BE2C (cell line): Measurements from ENCODE around the gene PLOD3.

Experiments
- DNase-seq: peaks from one replicate; pipeline ENCODE4 v3.0.0-alpha.2; 2020
- H3K27me3 ChIP-seq: fragments of 250-450 bp; sonication (Bioruptor Pico); 2 replicates; pipeline ENCODE4 v1.5.1; 2020; ENCODE audit warnings: mild to moderate bottlenecking
- H3K36me3 ChIP-seq: fragments of 250-450 bp; sonication (Bioruptor Pico); 2 replicates; pipeline ENCODE4 v1.5.1; 2020; ENCODE audit warnings: mild to moderate bottlenecking
- H3K4me1 ChIP-seq: fragments of 250-450 bp; sonication (Bioruptor Pico); 2 replicates; pipeline ENCODE4 v1.5.1; 2020
- H3K4me3 ChIP-seq: 2 replicates; pipeline ENCODE4 v1.5.1; 2011; ENCODE audit warnings: low read depth, low read length
- H3K9me3 ChIP-seq: fragments of 250-450 bp; sonication (Bioruptor Pico); 2 replicates; pipeline ENCODE4 v1.5.1; 2020
- CTCF ChIP-seq: IDR thresholded peaks from 2 replicates; pipeline ENCODE4 v1.5.1; 2012; ENCODE audit warnings: mild to moderate bottlenecking, low read depth, low read length

PLOD3 gene

GRCh38 chr7:101235050-101235449, 17.7 kb upstream of the PLOD3 start:
- peak; percentile 50 for TF ChIP-seq CTCF
- Histone ChIP-seq H3K4me3 (no peak overlapping the region), H3K9me3 (no peaks in the 10 kb centered on the region), H3K4me1 (peaks cover 18% of the 10 kb centered on the region), H3K27me3 (no peaks in the 10 kb centered on the region), H3K36me3 (peaks cover 5% of the 10 kb centered on the region; the same call in 1 of the 2 replicates)
- no peak for DNase-seq

DNA sequence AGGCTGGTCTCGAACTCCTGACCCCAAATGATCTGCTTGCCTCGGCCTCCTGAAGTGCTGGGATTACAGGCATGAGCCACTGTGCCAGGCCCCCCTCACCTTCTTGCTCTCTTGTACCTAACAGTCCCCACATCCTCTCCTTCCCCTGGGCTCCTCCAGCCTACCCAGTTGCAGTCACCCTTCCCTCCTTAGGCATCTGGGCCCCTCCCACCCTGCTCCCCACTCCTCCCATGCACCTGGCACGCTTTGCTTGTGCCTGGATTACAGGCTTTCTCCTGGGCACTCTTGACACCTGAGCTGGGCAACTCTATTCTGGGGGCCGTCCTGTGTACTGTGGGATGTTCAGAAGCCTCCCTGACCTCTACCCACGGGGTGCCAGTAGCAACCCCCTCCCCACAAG, 17.3 kb upstream of the PLOD3 start:
- no peak for DNase-seq
- H3K36me3 ChIP-seq: peaks cover 2% of the 10 kb centered on the region; the same call in 1 of the 2 replicates
- peaks cover 18% of the 10 kb centered on the region for H3K4me1 ChIP-seq
- no peaks in the 10 kb centered on the region for H3K9me3 ChIP-seq
- no peaks in the 10 kb centered on the region for H3K27me3 ChIP-seq
- TF ChIP-seq CTCF: no peak
- H3K4me3 ChIP-seq: no peak overlapping the region

DNA sequence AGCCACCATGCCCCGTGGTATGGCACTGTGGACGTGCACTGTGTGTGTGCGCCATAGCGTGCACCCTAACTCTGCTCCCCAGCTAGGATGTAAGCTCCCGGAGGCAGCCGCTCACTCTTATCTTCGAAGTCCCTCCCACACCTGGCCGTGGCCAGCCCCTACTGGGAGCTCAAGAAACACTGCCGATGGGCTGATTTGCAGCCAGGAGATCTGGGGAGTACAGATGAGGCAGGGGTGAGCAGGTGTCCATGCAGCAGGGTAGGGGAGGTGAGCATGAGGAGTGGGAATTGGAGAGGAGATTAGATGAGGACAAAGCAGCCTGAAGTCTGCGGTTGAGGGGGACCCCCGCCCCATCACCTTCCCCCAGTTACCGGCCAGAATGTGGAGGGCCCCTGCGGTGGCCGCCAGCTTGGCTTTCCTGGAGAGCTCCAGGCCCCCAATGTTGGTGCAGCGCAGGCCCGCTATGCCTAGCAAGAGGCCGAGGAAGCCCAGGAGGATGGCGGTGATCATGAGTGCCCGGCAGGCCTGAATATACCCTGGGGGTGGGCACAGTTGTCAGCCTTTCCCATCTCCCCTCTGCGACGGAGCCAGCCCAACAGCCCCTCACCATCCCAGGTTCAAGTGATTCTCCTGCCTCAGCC, 16.6 kb upstream of the PLOD3 start:
- DNase-seq: no peak
- Histone ChIP-seq H3K27me3 (no peaks in the 10 kb centered on the region), H3K36me3 (no peaks in the 10 kb centered on the region; the same call in 1 of the 2 replicates), H3K4me3 (no peak overlapping the region), H3K4me1 (peaks cover 18% of the 10 kb centered on the region), H3K9me3 (no peaks in the 10 kb centered on the region)
- no peak for TF ChIP-seq CTCF

DNA sequence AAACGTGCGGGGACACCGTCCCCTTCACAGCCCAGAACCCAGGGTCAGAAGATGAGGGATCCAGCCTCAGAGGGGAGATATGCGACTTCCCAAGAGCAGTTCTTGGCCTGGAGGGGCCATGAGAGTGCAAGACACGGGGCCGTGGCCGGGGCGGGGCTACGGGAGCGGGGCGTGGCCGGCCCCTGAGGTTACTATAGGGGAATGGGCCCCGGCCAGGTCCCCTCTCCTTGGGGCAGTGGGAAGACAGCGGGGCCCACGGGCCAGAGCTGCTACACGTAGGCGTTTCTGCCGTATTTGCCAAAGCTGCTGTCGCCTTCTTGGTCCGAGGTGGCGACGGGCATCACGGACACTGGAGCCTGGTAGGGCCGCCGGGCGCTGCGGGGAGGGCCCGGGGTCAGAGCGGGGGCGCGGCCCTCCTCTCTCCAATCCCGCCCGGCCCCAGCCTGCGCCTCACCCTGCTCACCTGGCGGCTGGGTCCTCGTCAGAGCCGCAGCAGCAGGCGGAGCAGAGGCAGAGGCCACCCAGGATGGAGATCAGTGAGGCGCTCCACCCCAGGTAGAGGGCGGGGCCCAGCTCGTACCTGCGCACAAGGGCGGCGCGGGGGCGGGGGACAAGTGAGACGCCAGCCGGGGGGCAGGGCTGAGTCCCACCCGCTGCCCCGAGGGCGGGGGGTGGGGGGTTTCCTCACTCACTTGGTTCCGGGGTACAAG, 14.9 kb upstream of the PLOD3 start:
- no peaks in the 10 kb centered on the region for H3K9me3 ChIP-seq
- no peaks in the 10 kb centered on the region for H3K27me3 ChIP-seq
- no peak for TF ChIP-seq CTCF
- H3K36me3 ChIP-seq: no peaks in the 10 kb centered on the region; the same call in 1 of the 2 replicates
- peaks cover 6% of the 10 kb centered on the region for H3K4me1 ChIP-seq
- no peak for DNase-seq
- peak overlapping the region; percentile 48 for H3K4me3 ChIP-seq

- H3K36me3 ChIP-seq: peaks cover 3% of the 10 kb centered on the region; the same call in 1 of the 2 replicates
- no peaks in the 10 kb centered on the region for H3K9me3 ChIP-seq
- peak overlapping the region; percentile 48 for H3K4me3 ChIP-seq
- H3K4me1 ChIP-seq: peaks cover 6% of the 10 kb centered on the region
- TF ChIP-seq CTCF: no peak
- no peaks in the 10 kb centered on the region for H3K27me3 ChIP-seq
- no peak for DNase-seq
Measured at GRCh38 chr7:101231644-101232043, 14.3 kb upstream of the PLOD3 start.

GRCh38 chr7:101226721-101227120, 9.3 kb upstream of the PLOD3 start:
- Histone ChIP-seq H3K4me3 (no peak overlapping the region), H3K27me3 (no peaks in the 10 kb centered on the region), H3K4me1 (peaks cover 3% of the 10 kb centered on the region), H3K9me3 (no peaks in the 10 kb centered on the region), H3K36me3 (peaks cover 29% of the 10 kb centered on the region)
- DNase-seq: no peak
- TF ChIP-seq CTCF: no peak
